HG03520 (cell line): ENCODE measurements around the gene JAZF1.
"Not testable (repeated sequence)": the region's sequence is repeated elsewhere in the genome, so short reads cannot be mapped to it uniquely, and the experiment has no call there.

Source experiments
- ATAC-seq: cut with Tn5 transposase; IDR thresholded peaks from one replicate; pipeline ENCODE4 v1.9.1; 2021; ENCODE audit warnings: mild to moderate bottlenecking, moderate library complexity; ENCODE audit not compliant: unreplicated experiment

The JAZF1 gene

DNA sequence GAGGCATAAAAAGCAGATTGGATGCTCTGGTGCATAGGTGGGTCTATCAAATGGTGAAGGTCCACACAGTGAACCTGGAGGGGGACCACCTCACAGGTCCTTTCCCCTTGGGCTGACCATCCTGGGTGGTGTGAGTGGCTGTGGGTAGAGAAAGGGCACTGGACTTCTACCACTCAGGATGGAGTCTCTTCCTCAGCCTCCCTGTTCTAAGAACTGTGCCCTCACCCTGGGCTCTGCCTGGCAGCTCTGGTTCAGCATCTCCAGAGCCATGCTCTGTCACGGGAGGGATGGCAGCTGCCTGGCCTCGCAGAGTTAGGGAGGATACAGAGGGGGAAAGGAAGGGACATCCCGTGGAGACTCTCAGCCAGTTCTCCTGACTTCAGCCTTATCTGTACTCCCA, 318.8 kb downstream of the JAZF1 start:
- ATAC-seq, result no peak

DNA sequence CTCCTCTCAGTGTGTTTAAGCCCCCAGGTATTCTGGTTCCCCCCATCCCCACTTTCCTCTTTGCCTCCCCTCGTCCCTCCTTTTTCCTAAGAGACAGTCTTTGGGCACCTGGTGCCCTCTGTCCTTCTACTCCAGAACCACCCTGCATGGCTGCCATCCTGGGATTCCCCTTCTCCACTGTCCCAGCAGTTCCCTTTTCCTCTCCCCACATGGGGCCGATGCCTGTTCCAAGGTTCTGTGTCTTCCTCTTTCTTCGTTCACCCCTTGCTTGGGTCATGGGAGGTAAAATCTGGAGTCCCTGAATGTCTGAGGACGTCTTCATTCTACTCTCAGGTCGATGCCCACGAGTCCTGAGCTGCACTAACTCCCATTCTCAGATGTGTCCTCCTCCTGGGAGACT, 319.8 kb downstream of the JAZF1 start:
- ATAC-seq, result no peak

DNA sequence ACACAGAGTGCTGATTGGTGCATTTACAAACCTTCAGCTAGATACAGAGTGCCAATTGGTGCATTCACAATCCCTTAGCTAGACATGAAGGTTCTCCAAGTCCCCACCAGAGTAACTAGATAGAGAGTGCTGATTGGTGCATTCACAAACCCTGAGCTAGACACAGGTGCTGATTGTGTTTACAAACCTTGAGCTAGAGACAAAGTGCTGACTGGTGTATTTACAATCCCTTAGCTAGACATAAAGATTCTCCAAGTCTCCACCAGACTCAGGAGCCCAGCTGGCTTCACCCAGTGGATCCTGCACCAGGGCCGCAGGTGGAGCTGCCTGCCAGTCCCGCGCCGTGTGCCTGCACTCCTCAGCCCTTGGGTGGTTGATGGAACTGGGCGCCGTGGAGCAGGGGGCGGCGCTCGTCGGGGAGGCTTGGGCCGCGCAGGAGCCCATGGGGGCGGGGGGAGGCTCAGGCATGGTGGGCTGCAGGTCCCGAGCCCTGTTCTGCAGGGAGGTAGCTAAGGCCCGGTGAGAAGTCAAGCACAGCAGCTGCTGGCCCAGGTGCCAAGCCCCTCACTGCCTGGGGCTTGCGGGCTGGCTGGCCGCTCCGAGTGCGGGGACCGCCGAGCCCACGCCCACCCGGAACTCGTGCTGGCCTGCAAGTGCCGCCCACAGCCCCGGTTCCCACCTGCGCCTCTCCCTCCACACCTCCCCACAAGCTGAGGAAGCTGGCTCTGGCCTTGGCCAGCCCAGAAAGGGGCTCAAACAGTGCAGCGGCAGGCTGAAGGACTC, 323.7 kb downstream of the JAZF1 start:
- ATAC-seq, result not testable (repeated sequence)

DNA sequence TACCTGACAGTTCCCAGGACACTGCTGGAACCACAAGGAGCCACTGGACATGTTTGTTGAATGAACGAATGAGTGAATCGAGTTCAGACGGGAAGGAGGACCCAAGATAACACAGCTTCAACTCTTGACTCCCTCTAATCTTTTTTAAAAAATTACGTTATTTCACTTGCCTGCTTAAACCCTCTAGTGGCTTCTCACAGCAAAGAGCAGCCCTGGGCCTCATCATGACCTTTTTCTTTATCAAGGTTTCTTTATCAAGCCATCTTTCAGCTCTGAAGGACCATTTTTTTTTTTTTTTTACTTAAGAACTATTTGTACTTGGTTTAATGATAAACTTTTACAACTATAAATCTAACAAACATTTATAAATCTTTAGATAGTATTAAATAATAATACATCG, 330.1 kb downstream of the JAZF1 start:
- no peak for ATAC-seq

DNA sequence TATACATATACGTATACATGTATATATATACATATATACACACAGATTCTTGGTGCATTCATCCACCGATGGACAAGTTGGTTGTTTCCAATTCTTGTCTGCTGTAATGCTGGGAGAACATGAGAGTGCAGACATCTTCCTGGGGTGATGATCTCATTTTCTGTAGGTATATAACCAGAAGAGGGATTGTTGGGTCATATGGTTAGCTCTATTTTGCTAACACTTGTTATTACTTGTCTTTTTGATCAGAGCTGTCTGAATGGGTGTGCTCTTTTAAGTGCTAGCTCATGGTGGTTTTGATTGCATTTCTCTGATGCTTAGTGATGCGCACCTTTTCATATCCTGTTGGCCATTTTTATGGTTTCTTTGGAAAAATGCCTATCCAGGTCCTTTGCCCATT, 334.2 kb downstream of the JAZF1 start:
- no peak for ATAC-seq

DNA sequence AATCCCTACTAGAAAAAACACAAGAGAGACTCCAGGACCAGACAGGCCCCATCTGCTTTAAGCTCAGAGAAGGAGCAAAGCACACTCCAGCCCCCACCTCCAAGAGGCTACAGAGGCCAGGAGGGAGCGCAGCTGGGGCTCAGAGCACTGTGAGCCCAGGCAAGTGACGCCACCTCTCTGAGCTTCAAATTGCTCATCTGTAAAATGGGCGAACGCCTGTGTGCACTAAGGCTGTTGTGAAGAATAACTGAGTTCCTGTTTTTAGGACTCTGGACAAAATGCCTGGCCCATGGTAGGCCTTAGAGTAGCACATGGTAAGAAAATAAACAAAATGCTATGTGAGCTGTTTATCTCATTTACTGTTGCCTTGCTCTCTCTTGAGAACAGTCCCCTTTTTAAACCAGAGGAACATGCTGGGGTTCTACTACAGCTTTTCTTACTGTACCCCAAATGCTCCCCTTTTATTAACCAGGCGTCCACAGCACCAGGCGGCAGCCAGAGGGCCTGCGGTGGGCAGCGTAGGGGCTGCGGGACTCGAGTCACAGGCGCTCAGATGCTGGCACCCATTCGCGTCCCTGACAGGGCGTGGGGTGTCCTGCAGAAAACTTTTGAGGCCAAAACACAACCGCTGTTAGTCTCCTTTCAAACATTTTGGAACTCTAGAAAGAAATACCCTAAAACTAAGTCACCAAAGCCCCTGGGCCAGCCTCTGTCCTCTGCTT, 336.9 kb downstream of the JAZF1 start:
- no peak for ATAC-seq

DNA sequence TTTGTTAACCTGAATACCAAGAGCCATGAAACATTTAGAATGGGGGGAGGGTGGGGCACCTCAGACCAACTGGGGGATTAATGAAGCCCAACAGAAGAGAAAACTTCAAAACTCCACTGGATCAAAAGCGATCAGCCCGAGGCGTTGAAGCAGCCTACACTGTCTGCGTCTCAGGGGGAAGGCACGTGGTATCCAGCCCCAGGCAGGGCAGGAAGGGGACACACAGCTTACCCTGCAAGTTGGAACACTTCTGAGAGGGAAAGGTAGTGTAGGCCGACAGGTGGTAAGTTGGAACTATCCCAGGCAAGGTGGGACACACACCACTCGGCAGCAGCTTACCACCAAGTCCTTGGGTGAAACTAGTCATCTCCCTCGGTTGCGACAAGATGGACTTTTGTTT, 337.7 kb downstream of the JAZF1 start:
- ATAC-seq, result no peak

DNA sequence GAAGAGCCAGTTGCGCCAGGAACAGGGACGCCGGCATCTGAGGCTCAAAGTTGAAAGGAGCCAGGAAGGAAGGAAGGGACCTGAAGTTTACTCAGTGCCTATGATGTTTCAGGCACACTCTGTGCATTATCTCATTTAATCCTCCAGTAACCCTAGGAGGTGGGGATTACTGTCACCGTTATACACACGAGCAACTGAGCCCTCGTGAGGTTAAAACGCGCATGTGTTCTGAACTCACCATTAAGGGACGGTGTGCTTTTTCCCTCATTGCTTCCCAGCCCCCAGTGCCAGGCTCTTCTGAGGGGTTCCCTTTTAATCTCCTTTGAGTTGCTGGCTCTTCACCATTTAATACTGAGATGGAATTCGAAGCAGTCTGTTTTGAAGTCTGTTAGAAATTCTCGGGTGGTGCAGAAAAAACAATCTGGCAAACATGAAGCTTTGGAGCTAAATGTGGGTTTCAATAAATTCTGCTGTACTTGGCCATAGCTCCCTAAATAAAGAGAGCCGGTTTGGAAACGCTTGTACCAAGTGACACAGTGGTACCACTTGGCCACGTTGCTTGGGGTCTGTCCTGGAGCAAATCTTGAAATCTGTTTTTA, 338.4 kb downstream of the JAZF1 start:
- no peak for ATAC-seq

DNA sequence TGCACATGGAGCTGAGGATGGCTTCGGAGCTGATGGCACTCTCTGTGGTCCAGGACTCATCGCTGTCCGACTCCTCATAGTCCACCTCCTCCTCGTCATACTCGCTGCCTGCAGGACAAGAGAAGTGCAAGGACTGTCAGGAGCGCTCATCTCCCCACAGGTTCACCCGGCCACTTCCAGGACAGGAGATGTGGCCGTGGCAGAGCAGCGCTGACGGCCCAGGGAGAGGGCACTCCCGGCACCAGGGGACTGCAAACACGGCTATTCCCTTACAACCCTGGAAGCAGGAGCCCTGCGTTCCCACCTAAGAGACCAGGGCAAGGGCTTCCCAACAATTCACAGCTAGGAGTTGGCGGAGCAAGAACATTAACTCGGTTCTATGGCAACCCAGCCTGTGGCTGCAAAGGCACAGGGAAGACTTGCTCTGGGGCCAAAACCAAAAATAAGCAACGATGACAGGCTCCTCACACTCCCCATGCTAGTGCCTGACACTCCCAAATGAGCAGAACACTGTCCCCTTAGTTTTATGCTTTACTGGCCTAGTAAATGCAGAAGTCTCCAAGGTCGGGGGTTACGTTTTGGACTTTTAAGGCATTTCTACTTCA, 339.7 kb downstream of the JAZF1 start:
- ATAC-seq, result no peak

DNA sequence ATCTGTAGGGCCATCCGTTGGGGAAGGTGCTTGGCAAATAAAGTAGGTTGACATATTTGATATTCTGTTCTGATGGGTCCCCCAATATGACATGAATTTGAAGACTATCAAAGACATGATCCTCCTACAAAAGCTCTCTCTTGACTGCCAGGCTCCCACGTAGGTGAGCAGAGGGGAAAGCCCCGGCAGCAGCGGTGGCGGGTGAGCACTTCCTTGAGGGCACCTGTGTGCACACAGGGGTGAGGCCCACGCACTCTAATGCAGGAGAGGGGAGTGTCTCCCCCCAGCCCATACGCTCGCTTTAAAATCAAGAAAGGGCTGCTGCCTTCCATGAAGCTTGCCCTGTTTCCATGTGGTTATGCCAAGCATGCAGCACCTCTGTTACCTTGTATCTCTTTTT, 340.3 kb downstream of the JAZF1 start:
- ATAC-seq, result no peak

DNA sequence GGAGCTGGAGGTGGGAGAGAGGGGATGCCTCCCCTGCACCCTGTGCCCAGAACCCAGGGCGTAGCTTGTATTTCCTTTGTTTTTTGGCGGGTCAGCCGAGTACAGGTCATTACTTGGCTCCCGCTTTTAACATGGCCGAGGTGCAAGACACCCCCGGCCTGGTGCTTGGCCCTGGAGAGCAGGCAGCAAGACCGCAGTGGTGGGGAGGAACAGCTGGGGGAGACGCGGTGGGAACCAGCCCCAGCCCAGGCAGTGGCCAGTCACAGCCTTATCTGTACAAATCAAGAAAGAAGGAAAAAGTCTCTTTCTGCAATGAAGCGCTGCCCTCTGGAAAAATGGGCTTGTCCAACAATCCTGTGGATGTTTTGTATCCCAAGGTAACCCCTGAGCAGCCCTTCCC, 341.5 kb downstream of the JAZF1 start:
- no peak for ATAC-seq

DNA sequence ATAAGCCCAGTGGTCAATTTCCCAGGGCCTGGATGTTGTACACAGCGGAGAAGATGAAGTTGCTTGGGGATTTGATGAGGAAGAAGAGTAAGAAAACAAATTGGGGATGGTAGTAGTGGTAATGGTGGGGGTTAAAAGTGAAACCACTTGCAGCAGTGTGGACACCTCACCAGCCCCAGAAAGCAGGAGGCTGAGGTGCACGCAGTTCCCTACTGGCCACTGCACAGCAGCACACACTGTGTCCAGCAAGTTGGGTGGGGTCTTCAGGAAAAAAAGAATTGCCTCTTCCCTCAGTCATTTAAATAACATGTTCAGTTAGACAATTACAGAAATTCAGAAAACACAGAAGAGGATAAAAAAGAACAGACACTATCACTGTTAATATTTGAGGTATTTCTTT, 344.1 kb downstream of the JAZF1 start:
- no peak for ATAC-seq

DNA sequence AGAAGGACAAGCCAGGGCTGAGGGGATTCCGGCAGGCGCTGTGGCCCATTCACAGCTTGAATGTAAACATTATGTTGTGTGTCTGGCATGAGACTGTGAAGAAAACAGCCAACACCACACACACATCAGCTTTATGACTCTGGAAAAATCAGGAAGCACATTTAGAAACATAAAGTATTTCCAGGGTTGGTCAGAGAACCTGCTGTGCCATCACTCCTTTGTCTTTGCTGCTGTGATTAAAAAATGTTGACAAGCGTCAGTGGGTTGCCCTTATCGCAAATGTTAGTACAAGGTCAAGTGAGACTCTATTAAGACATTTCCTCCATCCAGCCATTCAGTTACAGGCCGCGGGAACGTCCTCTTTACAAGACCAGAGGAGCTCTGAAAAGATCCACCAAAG, 345.2 kb downstream of the JAZF1 start:
- ATAC-seq, result no peak

DNA sequence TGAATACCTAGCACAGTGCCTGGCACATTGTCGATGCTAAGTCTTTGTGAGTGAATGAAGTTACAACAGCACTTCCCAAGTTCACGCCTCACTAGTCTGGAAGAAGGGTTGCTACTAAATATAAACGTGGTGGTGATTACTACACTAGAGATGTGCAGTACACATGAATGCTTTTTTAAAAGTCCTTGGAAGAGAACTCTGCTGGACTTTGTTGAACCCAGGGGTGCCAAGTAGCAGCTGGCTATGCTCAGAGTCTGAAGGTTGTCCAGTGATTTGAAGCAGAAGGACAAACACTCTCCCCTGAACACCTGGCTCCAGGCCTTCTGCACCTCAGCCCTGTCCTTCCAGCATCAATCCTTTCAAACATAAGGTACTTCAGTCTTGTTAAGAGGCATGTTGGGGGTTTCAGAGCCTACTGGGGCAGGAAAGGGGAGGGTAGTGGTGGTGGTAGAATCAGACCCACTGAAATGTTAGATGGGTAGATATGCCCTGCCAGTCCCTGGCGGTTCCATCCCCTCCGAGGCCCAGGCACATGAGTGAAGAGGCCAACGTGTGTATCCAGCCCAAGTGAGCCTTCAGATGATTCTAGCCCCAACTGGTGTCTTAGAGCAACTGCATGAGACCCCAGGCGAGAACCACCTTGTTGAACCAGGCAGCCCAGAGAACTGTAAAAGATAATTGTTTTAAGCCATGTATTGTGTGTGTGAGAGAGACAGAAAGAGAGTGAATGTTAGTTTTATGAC, 346.2 kb downstream of the JAZF1 start:
- no peak for ATAC-seq

DNA sequence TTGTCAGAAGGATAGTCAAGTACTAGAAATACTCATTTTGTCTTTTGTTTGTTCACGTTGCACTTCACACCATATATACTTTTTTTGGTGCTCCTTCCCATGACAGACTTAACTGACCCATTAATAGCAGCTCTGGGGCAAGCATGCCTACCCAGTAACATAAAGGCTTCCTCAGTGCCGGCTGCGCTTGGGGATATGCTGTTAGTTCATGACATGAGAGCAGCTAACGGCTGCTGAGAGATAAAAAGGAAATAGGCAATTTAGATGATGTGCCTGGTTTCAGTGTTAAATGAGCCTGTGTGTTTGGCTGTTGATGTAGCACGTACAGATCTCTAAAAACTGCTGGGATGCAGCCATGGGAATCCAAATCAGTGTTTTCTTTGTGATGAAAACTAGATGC, 354.2 kb downstream of the JAZF1 start:
- ATAC-seq, result no peak

DNA sequence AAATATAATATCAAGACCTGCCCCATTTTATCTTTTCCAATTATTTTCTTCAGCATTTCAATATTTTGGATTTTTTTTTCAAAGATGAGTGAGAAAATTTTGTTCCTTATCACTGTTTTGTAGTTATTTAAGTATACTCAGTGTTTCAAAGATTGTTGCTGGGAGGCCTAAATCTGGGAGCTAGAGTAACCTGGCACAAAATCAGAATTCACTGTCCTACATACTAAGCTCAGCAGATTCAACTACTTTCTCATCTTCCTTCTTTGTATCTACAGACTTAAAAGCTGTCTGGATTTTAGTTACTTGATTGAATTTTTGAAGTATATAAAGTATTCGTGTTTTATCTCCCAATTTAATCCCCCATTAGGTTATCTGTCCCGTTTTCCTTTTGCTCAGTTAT, 354.7 kb downstream of the JAZF1 start:
- ATAC-seq, result no peak

DNA sequence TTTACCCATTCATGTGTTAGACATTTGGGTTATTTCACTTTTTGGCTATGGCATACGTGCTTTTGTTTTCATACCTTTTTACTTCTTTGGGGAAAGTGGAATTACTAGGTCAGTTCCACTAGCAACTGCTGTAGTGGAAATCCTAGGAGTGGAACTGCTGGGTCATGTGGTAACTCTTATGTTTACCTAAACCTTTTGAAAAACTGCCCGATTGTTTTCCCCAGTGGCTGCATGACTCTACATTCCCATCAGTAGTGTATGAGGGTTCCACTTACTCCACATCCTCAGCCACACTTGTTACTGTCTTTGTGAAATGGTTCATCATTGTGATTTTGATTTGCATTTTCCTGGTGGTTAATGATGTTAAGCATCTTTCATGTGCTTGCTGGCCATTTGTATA, 358.4 kb downstream of the JAZF1 start:
- ATAC-seq, result no peak

DNA sequence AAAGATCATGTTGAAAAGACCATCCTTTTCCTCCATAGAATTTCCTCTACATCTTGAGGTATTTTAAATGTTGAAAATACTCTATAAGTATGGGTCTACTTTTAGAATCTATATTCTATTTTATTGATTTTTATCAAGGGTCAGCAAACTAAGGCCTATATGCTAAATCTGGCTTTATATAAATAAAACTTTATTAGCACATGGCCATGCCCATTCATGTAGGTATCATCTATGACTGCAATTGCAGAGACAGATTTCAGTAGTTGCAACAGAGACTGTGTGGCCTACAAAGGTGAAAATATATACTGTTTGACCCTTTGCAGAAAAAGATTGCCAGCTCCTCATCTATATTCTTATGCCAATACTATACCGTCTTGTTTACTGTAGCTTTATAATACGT, 367.9 kb downstream of the JAZF1 start:
- no peak for ATAC-seq

DNA sequence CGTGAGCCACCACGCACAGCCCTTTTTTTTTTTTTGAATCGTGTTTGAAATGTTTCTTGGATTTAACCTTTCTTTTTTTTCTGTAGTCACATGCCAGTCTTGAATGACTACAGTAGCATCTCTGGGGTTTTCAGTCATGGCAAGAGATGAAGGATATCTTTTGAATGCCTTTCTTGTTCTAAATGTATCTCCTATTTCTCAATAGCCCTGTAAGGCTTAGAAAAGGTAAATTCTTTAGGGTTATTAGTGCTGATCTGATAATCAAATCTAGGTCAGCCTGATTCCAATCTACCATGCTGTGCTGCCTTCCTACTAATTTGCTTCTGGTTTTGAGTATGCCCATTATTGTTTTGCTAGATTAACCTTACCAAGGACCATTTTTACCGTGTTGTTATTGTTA, 370.4 kb downstream of the JAZF1 start:
- no peak for ATAC-seq

DNA sequence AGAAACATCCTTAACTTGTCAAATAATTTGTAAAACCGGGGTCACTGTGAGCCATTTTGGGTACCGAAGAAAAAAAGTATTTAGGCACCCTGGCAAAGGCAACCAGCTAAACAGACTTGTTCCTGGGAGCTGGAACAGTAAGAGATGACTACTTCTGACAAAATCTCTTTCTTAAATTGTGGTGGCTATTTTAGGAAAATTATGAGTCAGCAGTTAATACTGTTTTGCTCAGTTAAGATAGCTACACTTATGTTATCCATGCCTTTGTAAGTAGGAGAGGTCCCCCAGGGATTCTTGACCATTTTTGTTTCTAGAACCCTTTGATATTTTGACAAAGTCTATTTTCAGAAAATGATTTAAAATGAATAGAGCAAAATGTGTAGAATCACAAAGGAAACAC, 372.0 kb downstream of the JAZF1 start:
- no peak for ATAC-seq

DNA sequence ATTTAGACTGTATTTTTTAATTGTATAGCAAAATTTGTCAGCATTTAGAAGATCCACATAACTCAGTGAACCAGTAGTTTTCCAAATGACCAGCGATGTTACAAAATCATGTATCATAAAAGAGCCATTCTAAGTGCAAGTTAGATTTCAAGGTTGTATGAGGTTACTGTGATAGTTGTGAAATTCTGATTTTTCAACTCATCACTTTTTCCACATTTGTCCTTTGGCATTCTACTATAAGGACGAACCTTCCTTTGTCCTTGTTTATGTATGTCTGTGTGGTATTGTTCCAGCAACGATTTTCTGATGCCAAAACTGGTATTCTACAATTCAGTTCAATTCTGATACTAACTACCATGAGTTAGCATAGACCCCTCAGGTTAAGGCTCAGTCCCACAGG, 376.5 kb downstream of the JAZF1 start:
- no peak for ATAC-seq
